ENCODE data around the gene THAP5. TPM values are rescaled to one million over a fixed set of nuclear protein-coding genes. Genes with fewer than 3 reads are reported as not detected.

The THAP5 gene
- total and polyA plus RNA-seq, 12 donors: 7.2 to 32.9 (median 28.1) TPM

DNA sequence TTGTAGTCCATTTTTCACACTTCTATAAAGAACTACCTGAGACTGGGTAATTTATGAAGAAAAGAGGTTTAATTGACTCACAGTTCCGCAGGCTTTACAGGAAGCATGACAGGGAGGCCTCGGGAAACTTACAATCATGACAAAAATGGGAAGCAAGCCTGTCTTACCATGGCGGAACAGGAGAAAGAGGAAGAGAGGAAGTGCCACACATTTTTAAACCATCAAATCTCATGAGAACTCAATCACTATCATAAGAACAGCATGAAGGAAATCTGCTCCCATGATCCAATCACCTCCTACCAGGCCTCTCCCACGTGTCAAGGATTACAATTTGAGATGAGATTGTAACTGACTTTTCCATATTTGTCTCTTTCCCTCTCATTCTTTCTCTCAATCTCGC is 34.2 kb downstream of the THAP5 start:
- 39 to 52% methylated on average over 5 of the region's 5 CpGs for WGBS, 2 donors
- intact Hi-C loops (cut with DNase I): no loop called here
- ATAC-seq: no peak

GRCh38 chr7:108533712-108534111 is 35.8 kb downstream of the THAP5 start:
- H3K27me3 ChIP-seq: no peaks in the 10 kb centered on the region
- peaks cover 0 to 8% (median 0%) of the 10 kb centered on the region in 11 donors for H3K9me3 ChIP-seq
- TF ChIP-seq, protein P1, sequence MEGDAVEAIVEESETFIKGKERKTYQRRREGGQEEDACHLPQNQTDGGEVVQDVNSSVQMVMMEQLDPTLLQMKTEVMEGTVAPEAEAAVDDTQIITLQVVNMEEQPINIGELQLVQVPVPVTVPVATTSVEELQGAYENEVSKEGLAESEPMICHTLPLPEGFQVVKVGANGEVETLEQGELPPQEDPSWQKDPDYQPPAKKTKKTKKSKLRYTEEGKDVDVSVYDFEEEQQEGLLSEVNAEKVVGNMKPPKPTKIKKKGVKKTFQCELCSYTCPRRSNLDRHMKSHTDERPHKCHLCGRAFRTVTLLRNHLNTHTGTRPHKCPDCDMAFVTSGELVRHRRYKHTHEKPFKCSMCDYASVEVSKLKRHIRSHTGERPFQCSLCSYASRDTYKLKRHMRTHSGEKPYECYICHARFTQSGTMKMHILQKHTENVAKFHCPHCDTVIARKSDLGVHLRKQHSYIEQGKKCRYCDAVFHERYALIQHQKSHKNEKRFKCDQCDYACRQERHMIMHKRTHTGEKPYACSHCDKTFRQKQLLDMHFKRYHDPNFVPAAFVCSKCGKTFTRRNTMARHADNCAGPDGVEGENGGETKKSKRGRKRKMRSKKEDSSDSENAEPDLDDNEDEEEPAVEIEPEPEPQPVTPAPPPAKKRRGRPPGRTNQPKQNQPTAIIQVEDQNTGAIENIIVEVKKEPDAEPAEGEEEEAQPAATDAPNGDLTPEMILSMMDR (IDR thresholded peaks at IDR 0.05): no peak
- H3K4me1 ChIP-seq: no peaks in the 10 kb centered on the region
- H3K36me3 ChIP-seq: no peaks in the 10 kb centered on the region
- no peak overlapping the region for H3K4me3 ChIP-seq
- WGBS, 2 donors: 94 to 98% methylated on average over 3 of the region's 3 CpGs
- no peak for ATAC-seq
- no peak for DNase-seq
- intact Hi-C loops (cut with DNase I): no loop called here
- H3K27ac ChIP-seq: no peak overlapping the region

More for the DNA sequence above, 34.2 kb downstream of the THAP5 start:
- Histone ChIP-seq H3K4me3 (no peak overlapping the region), H3K27me3 (no peaks in the 10 kb centered on the region), H3K36me3 (no peaks in the 10 kb centered on the region), H3K9me3 (peaks cover 0 to 8% (median 0%) of the 10 kb centered on the region in 11 donors), H3K27ac (no peak overlapping the region), H3K4me1 (no peaks in the 10 kb centered on the region)
- TF ChIP-seq, protein P1 (IDR thresholded peaks at IDR 0.05): no peak
- DNase-seq: no peak

GRCh38 chr7:108529341-108529740 is 40.2 kb downstream of the THAP5 start:
- Histone ChIP-seq H3K9me3 (no peaks in the 10 kb centered on the region), H3K36me3 (no peaks in the 10 kb centered on the region), H3K27ac (no peak overlapping the region), H3K4me1 (peaks cover 6 to 16% (median 13%) of the 10 kb centered on the region in 9 donors), H3K4me3 (no peak overlapping the region), H3K27me3 (no peaks in the 10 kb centered on the region)
- DNase-seq (no peak), ATAC-seq (no peak)
- intact Hi-C loops (cut with DNase I): loop anchor here in 3 of 10 donors (5.0 kb wide), 2 partner anchors 38 to 43 kb away; partner anchors contain the start of genes DNAJB9 (in 2 of the 3) and THAP5 (in 2 of the 3)
- WGBS, 2 donors: 75 to 77% methylated on average over 3 of the region's 3 CpGs
- TF ChIP-seq, protein P1 (IDR thresholded peaks at IDR 0.05): no peak

DNA sequence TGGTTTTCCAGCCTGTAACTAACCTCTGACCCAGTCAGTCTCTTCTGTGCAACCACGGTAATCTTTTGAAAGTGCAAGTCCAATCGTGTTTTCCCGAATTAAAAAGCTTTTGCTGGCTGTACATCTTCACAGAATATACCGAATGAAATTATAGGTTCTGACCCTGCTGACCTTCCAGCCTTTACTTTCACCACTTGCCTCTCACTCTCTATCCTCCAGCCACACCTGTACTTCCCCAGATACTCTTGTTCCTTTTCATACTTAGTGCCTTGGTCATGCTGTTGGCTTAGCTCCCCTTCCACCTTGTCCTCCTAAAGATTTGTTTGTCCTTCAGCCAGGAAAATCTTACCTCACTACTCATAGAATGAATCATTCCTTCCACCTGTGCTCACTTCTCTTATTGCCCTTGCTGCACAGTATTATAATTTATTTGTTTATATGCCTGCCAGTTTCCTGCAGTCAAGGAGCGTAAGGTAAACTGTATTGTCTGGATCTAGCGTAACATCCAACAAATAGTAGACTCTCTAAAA is 41.3 kb downstream of the THAP5 start:
- no peaks in the 10 kb centered on the region for H3K36me3 ChIP-seq
- intact Hi-C loops (cut with DNase I): loop anchor here in 3 of 10 donors (5.0 kb wide), 2 partner anchors 39 to 44 kb away; partner anchors contain the start of genes DNAJB9 (in 2 of the 3) and THAP5 (in 2 of the 3)
- ATAC-seq: no peak
- TF ChIP-seq, protein P1 (IDR thresholded peaks at IDR 0.05): no peak
- no peaks in the 10 kb centered on the region for H3K27me3 ChIP-seq
- no peak overlapping the region for H3K27ac ChIP-seq
- H3K9me3 ChIP-seq: no peaks in the 10 kb centered on the region
- DNase-seq: no peak
- 96 to 97% methylated on average over 6 of the region's 6 CpGs for WGBS, 2 donors
- H3K4me1 ChIP-seq: peaks cover 7 to 27% (median 24%) of the 10 kb centered on the region in 9 donors
- no peak overlapping the region for H3K4me3 ChIP-seq

Data from heart right ventricle (tissue), 16 donors.